ENCODE results near the gene FGF16. TPM values are rescaled to one million over a fixed set of nuclear protein-coding genes. Genes with fewer than 3 reads are reported as not detected.

FGF16 gene
- total RNA-seq, 4 donors from 2014 or later, result 0.49 to 0.66 TPM; not detected in 2

DNA sequence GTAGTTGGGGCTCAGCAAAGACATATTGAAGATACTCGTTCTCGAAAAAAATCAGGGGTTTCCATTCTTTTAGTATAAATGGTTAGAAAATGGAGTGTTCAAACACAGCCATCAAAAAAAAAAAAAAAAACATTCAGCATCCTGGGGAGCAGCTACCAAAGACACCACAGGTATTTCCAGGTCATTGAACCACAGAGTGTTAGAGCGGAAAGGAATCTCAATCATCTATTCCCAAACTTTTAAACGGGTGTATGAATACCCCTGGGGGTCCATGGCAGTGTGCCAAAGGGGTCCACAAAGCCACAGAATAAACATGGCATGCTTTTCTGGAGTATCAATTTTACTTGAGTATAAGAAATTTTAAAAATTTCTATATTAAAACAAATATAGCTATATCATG lies 6.9 kb upstream of the FGF16 start:
- TF ChIP-seq, protein P1, sequence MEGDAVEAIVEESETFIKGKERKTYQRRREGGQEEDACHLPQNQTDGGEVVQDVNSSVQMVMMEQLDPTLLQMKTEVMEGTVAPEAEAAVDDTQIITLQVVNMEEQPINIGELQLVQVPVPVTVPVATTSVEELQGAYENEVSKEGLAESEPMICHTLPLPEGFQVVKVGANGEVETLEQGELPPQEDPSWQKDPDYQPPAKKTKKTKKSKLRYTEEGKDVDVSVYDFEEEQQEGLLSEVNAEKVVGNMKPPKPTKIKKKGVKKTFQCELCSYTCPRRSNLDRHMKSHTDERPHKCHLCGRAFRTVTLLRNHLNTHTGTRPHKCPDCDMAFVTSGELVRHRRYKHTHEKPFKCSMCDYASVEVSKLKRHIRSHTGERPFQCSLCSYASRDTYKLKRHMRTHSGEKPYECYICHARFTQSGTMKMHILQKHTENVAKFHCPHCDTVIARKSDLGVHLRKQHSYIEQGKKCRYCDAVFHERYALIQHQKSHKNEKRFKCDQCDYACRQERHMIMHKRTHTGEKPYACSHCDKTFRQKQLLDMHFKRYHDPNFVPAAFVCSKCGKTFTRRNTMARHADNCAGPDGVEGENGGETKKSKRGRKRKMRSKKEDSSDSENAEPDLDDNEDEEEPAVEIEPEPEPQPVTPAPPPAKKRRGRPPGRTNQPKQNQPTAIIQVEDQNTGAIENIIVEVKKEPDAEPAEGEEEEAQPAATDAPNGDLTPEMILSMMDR (IDR thresholded peaks at IDR 0.05; ENCODE audit: low read depth), result no peak

DNA sequence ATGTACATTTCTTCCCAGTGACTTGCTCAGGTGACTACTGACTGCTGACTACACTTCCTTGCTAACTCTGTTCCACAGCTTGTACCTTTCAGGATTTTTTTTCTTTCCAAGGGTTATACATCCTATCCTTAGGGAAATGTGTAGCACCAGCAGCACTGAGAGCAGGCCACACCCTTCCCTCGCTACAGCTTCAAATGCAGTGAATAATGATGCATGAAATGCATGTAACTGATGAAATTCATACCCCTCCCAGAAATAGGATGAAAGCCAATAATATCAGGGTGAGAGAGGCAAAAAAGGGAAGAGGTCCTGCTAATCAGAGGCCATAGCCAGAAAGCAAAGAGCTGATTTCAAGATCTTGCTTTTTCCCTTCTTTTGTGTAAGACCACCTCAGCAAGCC lies 6.2 kb upstream of the FGF16 start:
- TF ChIP-seq, protein P1 (IDR thresholded peaks at IDR 0.05; ENCODE audit: low read depth), result no peak

DNA sequence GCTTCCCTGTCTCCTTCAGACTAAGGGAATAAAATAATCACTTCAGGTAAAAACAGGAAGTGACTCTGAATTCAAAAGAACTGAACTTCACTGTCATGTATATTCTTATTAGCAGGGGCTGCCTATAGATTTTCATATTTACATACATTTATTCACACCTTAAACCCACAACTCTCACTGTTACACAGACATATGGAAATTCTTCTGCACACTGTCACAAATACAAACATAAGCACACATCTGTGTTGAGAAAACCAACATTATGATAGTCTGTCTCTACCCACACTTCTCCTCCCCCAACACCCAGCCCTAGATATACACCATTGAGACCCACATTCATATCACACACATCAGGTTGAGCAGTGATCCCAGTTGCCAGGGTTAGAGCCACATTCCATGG lies 5.7 kb upstream of the FGF16 start:
- TF ChIP-seq, protein P1 (IDR thresholded peaks at IDR 0.05; ENCODE audit: low read depth), result no peak

DNA sequence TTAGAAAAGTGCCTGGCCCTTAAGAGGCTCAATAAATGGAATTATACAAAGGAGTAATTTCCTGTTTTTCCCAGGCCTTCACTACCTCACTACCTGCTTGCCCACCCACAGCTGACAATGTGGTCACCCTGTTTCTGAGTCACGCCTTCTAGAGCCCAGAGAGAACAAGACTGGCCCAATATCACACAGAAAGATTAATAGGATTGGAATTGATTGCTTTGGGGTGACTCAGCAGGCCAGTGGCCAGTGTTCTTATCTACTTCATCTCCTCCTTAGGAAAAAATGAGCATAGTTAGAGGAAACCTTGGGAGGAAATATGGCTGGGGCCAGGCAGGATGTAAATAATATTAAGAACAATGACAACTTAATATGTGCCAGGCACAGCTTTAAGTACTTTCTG lies 4.5 kb upstream of the FGF16 start:
- TF ChIP-seq, protein P1 (IDR thresholded peaks at IDR 0.05; ENCODE audit: low read depth), result no peak

DNA sequence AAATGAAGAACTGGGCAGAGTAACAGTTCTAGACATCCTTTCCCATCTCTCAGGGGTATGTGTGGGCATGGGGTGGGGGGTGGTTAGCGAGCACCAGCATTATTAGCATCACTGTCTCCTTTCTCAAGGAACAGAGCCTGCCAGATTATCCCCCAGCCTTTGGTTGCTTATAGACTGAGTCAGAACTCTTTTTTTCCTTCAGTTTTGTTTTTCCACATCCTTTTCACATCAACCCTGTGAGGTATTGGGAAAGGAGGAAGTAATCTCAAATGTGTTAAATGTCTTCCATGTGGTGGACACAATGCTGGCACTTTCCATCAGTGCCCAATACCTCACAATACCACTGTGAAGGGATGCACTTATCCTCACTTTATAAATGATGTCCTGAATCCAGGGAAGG lies 3.1 kb upstream of the FGF16 start:
- TF ChIP-seq, protein P1 (IDR thresholded peaks at IDR 0.05; ENCODE audit: low read depth), result no peak

DNA sequence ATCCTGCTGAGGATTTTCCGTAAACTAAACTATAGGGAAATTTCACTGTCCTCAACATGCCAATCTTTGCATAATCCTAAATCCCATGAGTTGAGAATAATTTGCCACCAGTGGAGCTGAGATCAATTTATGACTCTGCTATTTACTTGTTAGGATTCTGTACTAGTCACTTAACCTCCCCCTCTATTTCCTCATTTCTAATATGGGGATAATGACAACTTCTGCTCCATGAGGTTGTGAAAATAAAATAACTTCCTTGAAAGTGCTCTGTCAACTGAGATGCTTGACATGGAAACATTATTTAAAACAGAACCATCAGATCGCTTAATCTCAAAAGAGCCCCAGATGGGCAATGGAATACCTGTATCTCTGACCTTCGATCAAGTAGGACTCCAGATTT lies 2.6 kb upstream of the FGF16 start:
- TF ChIP-seq, protein P1 (IDR thresholded peaks at IDR 0.05; ENCODE audit: low read depth), result no peak

DNA sequence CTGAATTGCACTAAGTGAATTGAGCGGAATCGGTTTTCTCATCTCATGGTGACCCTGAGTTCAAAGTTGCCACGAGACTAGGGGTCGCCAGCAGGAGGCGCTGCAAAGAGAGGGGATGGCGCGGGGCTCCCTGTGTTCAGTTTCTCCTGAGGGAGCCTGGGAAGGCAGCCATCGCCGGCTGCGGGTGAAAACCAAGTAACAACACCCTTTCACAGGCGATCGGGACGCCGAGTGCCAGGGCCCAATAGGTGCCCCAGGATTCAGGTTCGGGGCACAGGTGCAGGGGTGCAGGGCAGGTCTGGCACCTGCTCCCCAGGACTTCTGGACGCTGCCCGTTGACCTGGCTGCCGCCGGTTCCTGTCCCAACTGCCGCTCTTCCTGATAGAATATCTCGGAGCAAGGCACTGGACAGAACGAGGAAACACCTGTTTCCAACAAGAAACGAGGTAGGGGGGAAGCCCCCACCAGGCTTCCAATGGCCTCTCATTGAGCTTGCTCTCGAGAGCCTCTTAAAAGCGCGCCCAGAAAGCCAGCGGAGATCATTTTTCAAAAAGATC lies 1.1 kb upstream of the FGF16 start:
- TF ChIP-seq, protein P1 (IDR thresholded peaks at IDR 0.05; ENCODE audit: low read depth), result no peak
